ENCODE results near the gene NGFR.
A peak's percentile ranks its signal among the peaks of the same experiment; 100 is the strongest.

Gene NGFR

GRCh38 chr17:49473900-49474751 lies 21.0 kb upstream of the NGFR start:
- no peak for DNase-seq (ENCODE audit: low read depth, low spot score)
- TF ChIP-seq FOXP2 (optimal IDR thresholded peaks at IDR 0.05; ENCODE audit: control extremely low read depth, extremely low read length, insufficient read depth): no peak
- no peak for TF ChIP-seq EZH2 (IDR thresholded peaks at IDR 0.05)

GRCh38 chr17:49477709-49478108 lies 17.4 kb upstream of the NGFR start:
- Histone ChIP-seq H3K9me3 (ENCODE audit: low read depth, low read length) (no peaks in the 10 kb centered on the region), H3K27ac (no peak overlapping the region), H3K4me3 (no peak overlapping the region), H3K9ac (ENCODE audit: insufficient read length) (no peak overlapping the region), H3K36me3 (ENCODE audit: insufficient read depth, low read length) (no peaks in the 10 kb centered on the region)
- no peak for DNase-seq (ENCODE audit: low read depth, low spot score)
- TF ChIP-seq POLR2AphosphoS5 (IDR thresholded peaks at IDR 0.05; ENCODE audit: borderline replicate concordance, low read depth, low read length) (no peak), EZH2 (IDR thresholded peaks at IDR 0.05) (no peak), FOXP2 (optimal IDR thresholded peaks at IDR 0.05; ENCODE audit: control extremely low read depth, extremely low read length, insufficient read depth) (no peak)

More at GRCh38 chr17:49473900-49474751, 21.0 kb upstream of the NGFR start:
- H3K9ac ChIP-seq (ENCODE audit: insufficient read length): no peak overlapping the region
- H3K9me3 ChIP-seq (ENCODE audit: low read depth, low read length): no peaks in the 10 kb centered on the region
- no peak overlapping the region for H3K27ac ChIP-seq
- no peak overlapping the region for H3K4me3 ChIP-seq
- H3K36me3 ChIP-seq (ENCODE audit: insufficient read depth, low read length): no peaks in the 10 kb centered on the region

GRCh38 chr17:49480836-49481615 lies 14.1 kb upstream of the NGFR start:
- TF ChIP-seq EZH2 (IDR thresholded peaks at IDR 0.05): no peak
- no peak for TF ChIP-seq POLR2AphosphoS5 (IDR thresholded peaks at IDR 0.05; ENCODE audit: borderline replicate concordance, low read depth, low read length)
- TF ChIP-seq FOXP2 (optimal IDR thresholded peaks at IDR 0.05; ENCODE audit: control extremely low read depth, extremely low read length, insufficient read depth): no peak
- no peaks in the 10 kb centered on the region for H3K9me3 ChIP-seq (ENCODE audit: low read depth, low read length)
- H3K27ac ChIP-seq: no peak overlapping the region
- H3K9ac ChIP-seq (ENCODE audit: insufficient read length): no peak overlapping the region
- no peak overlapping the region for H3K4me3 ChIP-seq
- no peak for DNase-seq (ENCODE audit: low read depth, low spot score)
- H3K36me3 ChIP-seq (ENCODE audit: insufficient read depth, low read length): no peaks in the 10 kb centered on the region

GRCh38 chr17:49482144-49482817 lies 12.8 kb upstream of the NGFR start:
- TF ChIP-seq POLR2AphosphoS5 (IDR thresholded peaks at IDR 0.05; ENCODE audit: borderline replicate concordance, low read depth, low read length) (no peak), FOXP2 (optimal IDR thresholded peaks at IDR 0.05; ENCODE audit: control extremely low read depth, extremely low read length, insufficient read depth) (no peak), EZH2 (IDR thresholded peaks at IDR 0.05) (no peak)
- Histone ChIP-seq H3K9me3 (ENCODE audit: low read depth, low read length) (no peaks in the 10 kb centered on the region), H3K27ac (no peak overlapping the region), H3K9ac (ENCODE audit: insufficient read length) (no peak overlapping the region), H3K4me3 (no peak overlapping the region), H3K36me3 (ENCODE audit: insufficient read depth, low read length) (no peaks in the 10 kb centered on the region)
- DNase-seq (ENCODE audit: low read depth, low spot score): no peak

GRCh38 chr17:49483599-49484509 lies 11.2 kb upstream of the NGFR start:
- H3K4me3 ChIP-seq: no peak overlapping the region
- H3K9me3 ChIP-seq (ENCODE audit: low read depth, low read length): no peaks in the 10 kb centered on the region
- H3K9ac ChIP-seq (ENCODE audit: insufficient read length): no peak overlapping the region
- H3K27ac ChIP-seq: no peak overlapping the region
- DNase-seq (ENCODE audit: low read depth, low spot score): no peak
- TF ChIP-seq EZH2 (IDR thresholded peaks at IDR 0.05) (no peak), FOXP2 (optimal IDR thresholded peaks at IDR 0.05; ENCODE audit: control extremely low read depth, extremely low read length, insufficient read depth) (no peak), POLR2AphosphoS5 (IDR thresholded peaks at IDR 0.05; ENCODE audit: borderline replicate concordance, low read depth, low read length) (no peak)
- no peaks in the 10 kb centered on the region for H3K36me3 ChIP-seq (ENCODE audit: insufficient read depth, low read length)

GRCh38 chr17:49484588-49484987 lies 10.5 kb upstream of the NGFR start:
- no peak overlapping the region for H3K4me3 ChIP-seq
- DNase-seq (ENCODE audit: low read depth, low spot score): no peak

GRCh38 chr17:49486012-49486641 lies 9.0 kb upstream of the NGFR start:
- DNase-seq (ENCODE audit: low read depth, low spot score): no peak
- TF ChIP-seq POLR2AphosphoS5 (IDR thresholded peaks at IDR 0.05; ENCODE audit: borderline replicate concordance, low read depth, low read length) (peak; percentile 51), EZH2 (IDR thresholded peaks at IDR 0.05) (no peak), FOXP2 (optimal IDR thresholded peaks at IDR 0.05; ENCODE audit: control extremely low read depth, extremely low read length, insufficient read depth) (no peak)
- H3K4me3 ChIP-seq: no peak overlapping the region
- H3K9ac ChIP-seq (ENCODE audit: insufficient read length): no peak overlapping the region
- H3K9me3 ChIP-seq (ENCODE audit: low read depth, low read length): no peaks in the 10 kb centered on the region
- no peak overlapping the region for H3K27ac ChIP-seq
- H3K36me3 ChIP-seq (ENCODE audit: insufficient read depth, low read length): no peaks in the 10 kb centered on the region

More at GRCh38 chr17:49484588-49484987, 10.5 kb upstream of the NGFR start:
- Histone ChIP-seq H3K36me3 (ENCODE audit: insufficient read depth, low read length) (no peaks in the 10 kb centered on the region), H3K9ac (ENCODE audit: insufficient read length) (no peak overlapping the region), H3K9me3 (ENCODE audit: low read depth, low read length) (no peaks in the 10 kb centered on the region), H3K27ac (no peak overlapping the region)
- TF ChIP-seq EZH2 (IDR thresholded peaks at IDR 0.05) (no peak), FOXP2 (optimal IDR thresholded peaks at IDR 0.05; ENCODE audit: control extremely low read depth, extremely low read length, insufficient read depth) (no peak), POLR2AphosphoS5 (IDR thresholded peaks at IDR 0.05; ENCODE audit: borderline replicate concordance, low read depth, low read length) (no peak)
